NB4 (cell line): ENCODE data around the gene AKAP7.

Experiments used
- CTCF ChIP-seq: IDR thresholded peaks from one replicate; pipeline ENCODE4 v1.5.1; 2012; ENCODE audit warnings: low read depth, low read length
- POLR2A ChIP-seq: IDR thresholded peaks from 2 replicates; pipeline ENCODE4 v1.6.1; 2011; ENCODE audit warnings: mild to moderate bottlenecking; ENCODE audit not compliant: insufficient read length; ENCODE audit errors: extremely low read depth

GRCh38 chr6:131112249-131112648 lies 23.0 kb upstream of the AKAP7 start:
- TF ChIP-seq CTCF (no peak), POLR2A (no peak)
